Endothelial cell (in vitro differentiated cells): ENCODE measurements around the gene SCUBE2. TPM values are rescaled to one million over a fixed set of nuclear protein-coding genes. Genes with fewer than 3 reads are reported as not detected.

ENCODE experiments used
- DNase-seq: peaks from one replicate; pipeline ENCODE4 v3.0.0; 2021; ENCODE audit warnings: low spot score
- H3K27ac Mint-ChIP-seq: one replicate; pipeline ENCODE4 v1.8.0; 2021; ENCODE audit warnings: mixed read lengths, inconsistent platforms; ENCODE audit not compliant: unreplicated experiment
- H3K27me3 Mint-ChIP-seq: one replicate; pipeline ENCODE4 v1.8.0; 2021; ENCODE audit warnings: mild to moderate bottlenecking, moderate library complexity, mixed read lengths, inconsistent platforms; ENCODE audit not compliant: unreplicated experiment
- H3K36me3 Mint-ChIP-seq: one replicate; pipeline ENCODE4 v1.8.0; 2021; ENCODE audit warnings: mild to moderate bottlenecking, low read depth, mixed read lengths, inconsistent platforms; ENCODE audit not compliant: unreplicated experiment
- H3K4me1 Mint-ChIP-seq: one replicate; pipeline ENCODE4 v1.8.0; 2021; ENCODE audit warnings: mild to moderate bottlenecking, mixed read lengths, inconsistent platforms; ENCODE audit not compliant: unreplicated experiment
- H3K4me3 Mint-ChIP-seq: one replicate; pipeline ENCODE4 v1.8.0; 2021; ENCODE audit warnings: mild to moderate bottlenecking, mixed read lengths, inconsistent platforms; ENCODE audit not compliant: unreplicated experiment
- H3K9me3 Mint-ChIP-seq: one replicate; pipeline ENCODE4 v1.8.0; 2021; ENCODE audit warnings: mixed read lengths, inconsistent platforms; ENCODE audit not compliant: unreplicated experiment
- total RNA-seq: library from RNA; stranded (reverse); fragmentation: NEBNext Ultra II Directional; extraction: Animal tissue kit (Norgen Biotek cat#: 25700); gene quantifications from one replicate; pipeline ENCODE4 v1.2.1, GENCODE V29; 2021; ENCODE audit not compliant: unreplicated experiment
- TF ChIP-seq, protein P1 (sequence below): fragments of 200-600 bp; sonication (generic); IDR thresholded peaks from one replicate; pipeline ENCODE4 v1.5.0; 2021; ENCODE audit warnings: antibody characterized with exemption; ENCODE audit not compliant: unreplicated experiment

Gene SCUBE2
- total RNA-seq, 1 donor from 2014 or later = 2.4 TPM

DNA sequence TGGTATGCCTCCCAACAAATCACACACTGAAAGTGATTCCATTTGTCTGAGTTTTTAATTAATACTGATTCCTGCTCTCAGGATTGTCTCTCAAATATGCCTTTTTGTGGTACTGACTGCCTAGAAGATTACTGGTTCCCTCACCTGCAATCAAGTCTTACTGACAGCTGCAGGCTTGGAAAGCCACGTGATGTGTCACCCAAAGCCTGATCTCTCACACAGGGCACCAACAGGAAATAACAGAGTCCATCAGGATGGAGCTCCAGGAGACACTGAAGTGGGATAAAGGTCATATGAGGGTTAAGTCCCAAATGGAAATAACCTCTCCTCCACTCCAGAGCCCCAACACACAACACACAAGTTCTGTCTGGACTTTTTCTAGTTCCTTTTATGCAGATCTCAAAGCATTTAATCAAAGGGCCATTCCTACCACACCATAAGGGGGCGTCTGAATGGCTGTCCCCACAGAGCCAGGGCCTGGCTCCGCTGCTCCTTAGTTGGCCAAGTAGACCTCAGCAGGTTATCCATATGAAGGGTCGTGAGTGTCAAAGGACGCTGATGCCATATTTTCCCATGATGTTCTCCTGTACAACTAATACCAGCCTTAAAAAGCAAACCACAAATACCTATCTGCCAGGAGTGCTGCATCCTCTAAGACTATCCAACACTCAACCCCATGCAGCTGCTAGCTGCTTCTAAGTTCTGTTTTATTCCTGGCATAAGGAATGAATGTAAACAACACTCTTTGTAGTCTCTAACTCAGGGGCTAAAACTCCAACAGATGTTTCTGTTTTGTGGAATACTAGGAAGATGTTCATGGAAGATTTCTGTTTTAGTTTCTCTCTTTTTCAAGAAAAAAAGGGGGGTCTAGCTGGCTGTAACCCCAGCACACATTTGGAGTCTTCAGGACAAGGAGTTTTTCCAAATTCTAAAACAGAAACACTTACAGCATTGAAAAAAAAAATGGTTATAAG, 13.0 kb downstream of the SCUBE2 start:
- TF ChIP-seq, protein P1, sequence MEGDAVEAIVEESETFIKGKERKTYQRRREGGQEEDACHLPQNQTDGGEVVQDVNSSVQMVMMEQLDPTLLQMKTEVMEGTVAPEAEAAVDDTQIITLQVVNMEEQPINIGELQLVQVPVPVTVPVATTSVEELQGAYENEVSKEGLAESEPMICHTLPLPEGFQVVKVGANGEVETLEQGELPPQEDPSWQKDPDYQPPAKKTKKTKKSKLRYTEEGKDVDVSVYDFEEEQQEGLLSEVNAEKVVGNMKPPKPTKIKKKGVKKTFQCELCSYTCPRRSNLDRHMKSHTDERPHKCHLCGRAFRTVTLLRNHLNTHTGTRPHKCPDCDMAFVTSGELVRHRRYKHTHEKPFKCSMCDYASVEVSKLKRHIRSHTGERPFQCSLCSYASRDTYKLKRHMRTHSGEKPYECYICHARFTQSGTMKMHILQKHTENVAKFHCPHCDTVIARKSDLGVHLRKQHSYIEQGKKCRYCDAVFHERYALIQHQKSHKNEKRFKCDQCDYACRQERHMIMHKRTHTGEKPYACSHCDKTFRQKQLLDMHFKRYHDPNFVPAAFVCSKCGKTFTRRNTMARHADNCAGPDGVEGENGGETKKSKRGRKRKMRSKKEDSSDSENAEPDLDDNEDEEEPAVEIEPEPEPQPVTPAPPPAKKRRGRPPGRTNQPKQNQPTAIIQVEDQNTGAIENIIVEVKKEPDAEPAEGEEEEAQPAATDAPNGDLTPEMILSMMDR = no peak
- DNase-seq = no peak
- Mint-ChIP-seq H3K9me3 (no peaks in the 10 kb centered on the region), H3K27ac (no peak overlapping the region), H3K36me3 (no peaks in the 10 kb centered on the region), H3K4me3 (no peak overlapping the region), H3K27me3 (peaks cover 2% of the 10 kb centered on the region), H3K4me1 (peaks cover 5% of the 10 kb centered on the region)

DNA sequence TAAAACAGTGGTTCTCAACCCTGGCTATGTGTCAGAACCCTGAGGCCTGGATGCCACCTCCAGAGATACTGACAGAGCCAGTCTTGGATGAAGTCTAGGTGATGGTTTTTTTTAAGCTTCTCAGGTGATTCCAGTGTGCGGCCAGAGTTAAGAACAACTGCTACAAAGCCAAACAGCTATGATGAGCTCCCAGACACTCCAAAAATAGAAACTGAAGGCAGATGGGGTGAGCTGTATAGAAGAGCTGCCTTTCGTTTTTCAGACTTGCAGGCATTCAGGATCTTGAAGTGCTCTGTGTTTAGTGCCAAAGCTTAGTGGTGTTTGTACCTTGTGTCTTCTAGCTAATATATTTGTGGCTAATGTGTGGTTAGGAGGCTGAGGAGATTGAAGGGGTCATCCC, 14.2 kb downstream of the SCUBE2 start:
- no peak for DNase-seq
- TF ChIP-seq, protein P1 = no peak
- Mint-ChIP-seq H3K4me3 (no peak overlapping the region), H3K4me1 (peaks cover 5% of the 10 kb centered on the region), H3K27me3 (peaks cover 2% of the 10 kb centered on the region), H3K36me3 (no peaks in the 10 kb centered on the region), H3K27ac (no peak overlapping the region), H3K9me3 (no peaks in the 10 kb centered on the region)

DNA sequence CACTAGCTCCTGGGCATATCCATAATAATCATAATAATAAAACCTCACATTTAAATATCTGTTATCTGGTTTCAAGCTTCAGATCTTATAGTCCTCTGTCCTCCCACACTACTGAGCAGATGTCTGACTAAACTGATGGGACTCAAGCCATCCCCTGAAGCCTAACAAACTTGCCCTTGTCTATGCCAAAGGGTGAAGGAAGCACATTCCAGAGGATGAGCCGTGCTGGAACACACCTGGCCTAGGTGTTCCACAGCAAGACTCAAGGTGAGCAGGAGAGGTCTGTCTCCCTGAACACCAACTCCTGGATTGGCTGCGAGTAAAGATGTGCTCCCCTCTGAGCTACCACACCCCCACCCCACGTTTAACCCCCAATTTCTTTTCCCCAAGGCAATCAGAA, 14.7 kb downstream of the SCUBE2 start:
- DNase-seq = no peak
- H3K27me3 Mint-ChIP-seq = peaks cover 2% of the 10 kb centered on the region
- no peaks in the 10 kb centered on the region for H3K9me3 Mint-ChIP-seq
- H3K4me1 Mint-ChIP-seq = peaks cover 5% of the 10 kb centered on the region
- no peak overlapping the region for H3K4me3 Mint-ChIP-seq
- TF ChIP-seq, protein P1 = no peak
- no peaks in the 10 kb centered on the region for H3K36me3 Mint-ChIP-seq
- no peak overlapping the region for H3K27ac Mint-ChIP-seq

DNA sequence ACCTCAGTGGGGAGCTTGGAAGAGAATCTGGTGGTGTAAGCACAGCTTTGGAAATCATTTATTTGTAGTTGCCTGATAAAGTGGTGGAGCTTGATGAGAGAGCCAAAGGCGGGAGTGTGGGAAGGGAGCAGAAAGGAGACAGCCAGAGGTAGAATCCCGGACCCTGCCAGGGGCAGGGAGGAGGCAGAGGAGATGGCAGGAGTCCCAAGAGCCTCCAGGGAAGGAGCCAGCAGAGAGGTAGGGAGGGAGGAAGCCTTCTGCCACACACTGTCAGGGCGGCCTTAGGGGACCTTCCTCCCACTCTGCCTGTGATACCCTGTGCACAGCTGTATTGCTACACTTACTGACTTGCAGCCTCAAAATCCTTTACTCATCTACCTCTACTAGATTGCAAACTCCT, 15.4 kb downstream of the SCUBE2 start:
- no peak overlapping the region for H3K27ac Mint-ChIP-seq
- peaks cover 2% of the 10 kb centered on the region for H3K27me3 Mint-ChIP-seq
- no peaks in the 10 kb centered on the region for H3K9me3 Mint-ChIP-seq
- H3K4me3 Mint-ChIP-seq = no peak overlapping the region
- TF ChIP-seq, protein P1 = no peak
- DNase-seq = no peak
- no peaks in the 10 kb centered on the region for H3K36me3 Mint-ChIP-seq
- peaks cover 5% of the 10 kb centered on the region for H3K4me1 Mint-ChIP-seq

DNA sequence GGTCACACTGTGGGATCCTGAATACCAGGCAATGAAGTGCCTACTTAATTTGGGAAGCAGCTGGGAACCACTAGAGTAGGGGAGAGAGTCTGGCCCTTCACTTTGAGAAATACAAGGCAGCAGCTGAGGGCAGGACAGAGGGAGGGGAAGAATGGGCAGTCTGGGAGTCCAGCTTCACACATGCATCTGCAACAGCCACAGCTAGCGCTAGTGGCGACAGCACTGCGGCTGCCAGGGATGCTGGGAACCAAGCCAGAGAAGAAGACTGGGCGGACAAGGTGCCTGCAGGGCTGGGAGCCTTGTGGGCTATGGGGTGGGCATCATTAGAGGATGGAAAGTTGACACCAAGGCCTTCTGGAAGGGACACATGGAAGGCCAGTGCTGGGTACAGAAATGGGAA, 15.8 kb downstream of the SCUBE2 start:
- no peaks in the 10 kb centered on the region for H3K36me3 Mint-ChIP-seq
- peaks cover 2% of the 10 kb centered on the region for H3K27me3 Mint-ChIP-seq
- H3K4me1 Mint-ChIP-seq = peaks cover 5% of the 10 kb centered on the region
- H3K9me3 Mint-ChIP-seq = no peaks in the 10 kb centered on the region
- H3K4me3 Mint-ChIP-seq = no peak overlapping the region
- DNase-seq = no peak
- no peak overlapping the region for H3K27ac Mint-ChIP-seq
- TF ChIP-seq, protein P1 = no peak
